ENCODE results near the gene PPP3CA. TPM values are rescaled to one million over a fixed set of nuclear protein-coding genes. Genes with fewer than 3 reads are reported as not detected.

The PPP3CA gene
- polyA plus RNA-seq, 1 donor (not counting 4 experiments of a cell fraction or from before 2014, with no cell fraction given) = 43.3 TPM

DNA sequence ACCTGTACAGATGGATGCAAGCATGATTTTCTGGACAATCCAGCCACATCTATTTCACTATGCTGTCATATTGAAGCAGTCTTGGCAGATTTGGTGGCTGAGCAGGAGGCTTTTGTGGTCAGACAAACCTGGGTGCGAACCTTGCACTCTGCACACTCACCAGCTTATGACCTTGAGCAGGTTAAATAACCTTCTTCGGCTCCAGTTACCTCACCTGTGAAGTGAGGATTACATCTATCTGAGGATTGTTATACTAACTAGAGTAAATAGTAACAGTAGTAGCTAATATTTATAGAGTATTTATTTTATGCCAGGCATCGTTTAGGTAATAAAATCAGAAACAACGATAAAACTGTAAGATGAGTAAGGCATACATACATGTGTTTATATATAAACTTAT, 150.0 kb downstream of the PPP3CA start:
- Histone ChIP-seq H3K4me2 (ENCODE audit: control insufficient read depth, extremely low read depth, insufficient read depth, low read depth, low read length) (no peak overlapping the region), H3K9me1 (ENCODE audit: control insufficient read depth, extremely low read depth, insufficient read depth, low read length) (peaks cover 6% of the 10 kb centered on the region), H2AFZ (ENCODE audit: control insufficient read depth, low read length) (no peak overlapping the region), H3K9me3 (ENCODE audit: control insufficient read depth, low read depth, low read length) (no peaks in the 10 kb centered on the region), H3K27ac (ENCODE audit: control insufficient read depth, insufficient read depth, low read length) (no peak overlapping the region), H3K79me2 (ENCODE audit: control insufficient read depth, insufficient read depth, low read length) (peaks cover 50% of the 10 kb centered on the region), H3K4me3 (ENCODE audit: control insufficient read depth in 2 of 3, extremely low read depth in 1 of 3, insufficient read depth in 2 of 3, low read depth in 1 of 3, low read length in 3 of 3) (no peak overlapping the region), H3K4me1 (ENCODE audit: control insufficient read depth, extremely low read depth, insufficient read depth, low read length) (peaks cover 18% of the 10 kb centered on the region), H3K9ac (ENCODE audit: control insufficient read depth, extremely low read depth, insufficient read depth, low read length) (no peak overlapping the region), H3K36me3 (ENCODE audit: control insufficient read depth in 2 of 2, extremely low read depth in 1 of 2, insufficient read depth in 2 of 2, low read length in 2 of 2) (peaks cover 1 to 6% of the 10 kb centered on the region in 2 experiments), H3K27me3 (ENCODE audit: control insufficient read depth, extremely low read depth, insufficient read depth, low read length) (no peaks in the 10 kb centered on the region), H4K20me1 (ENCODE audit: control insufficient read depth, extremely low read depth, insufficient read depth, low read length) (no peaks in the 10 kb centered on the region)
- dilution Hi-C loops (cut with MboI; ENCODE audit: extremely low pct_ligation_motif_present, low sequenced_read_pairs) = no loop called here
- TF ChIP-seq, protein P1, sequence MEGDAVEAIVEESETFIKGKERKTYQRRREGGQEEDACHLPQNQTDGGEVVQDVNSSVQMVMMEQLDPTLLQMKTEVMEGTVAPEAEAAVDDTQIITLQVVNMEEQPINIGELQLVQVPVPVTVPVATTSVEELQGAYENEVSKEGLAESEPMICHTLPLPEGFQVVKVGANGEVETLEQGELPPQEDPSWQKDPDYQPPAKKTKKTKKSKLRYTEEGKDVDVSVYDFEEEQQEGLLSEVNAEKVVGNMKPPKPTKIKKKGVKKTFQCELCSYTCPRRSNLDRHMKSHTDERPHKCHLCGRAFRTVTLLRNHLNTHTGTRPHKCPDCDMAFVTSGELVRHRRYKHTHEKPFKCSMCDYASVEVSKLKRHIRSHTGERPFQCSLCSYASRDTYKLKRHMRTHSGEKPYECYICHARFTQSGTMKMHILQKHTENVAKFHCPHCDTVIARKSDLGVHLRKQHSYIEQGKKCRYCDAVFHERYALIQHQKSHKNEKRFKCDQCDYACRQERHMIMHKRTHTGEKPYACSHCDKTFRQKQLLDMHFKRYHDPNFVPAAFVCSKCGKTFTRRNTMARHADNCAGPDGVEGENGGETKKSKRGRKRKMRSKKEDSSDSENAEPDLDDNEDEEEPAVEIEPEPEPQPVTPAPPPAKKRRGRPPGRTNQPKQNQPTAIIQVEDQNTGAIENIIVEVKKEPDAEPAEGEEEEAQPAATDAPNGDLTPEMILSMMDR (optimal IDR thresholded peaks at IDR 0.05 in 1 of 3, IDR thresholded peaks at IDR 0.05 in 1 of 3, conservative IDR thresholded peaks at IDR 0.05 in 1 of 3; ENCODE audit: extremely low read depth in 1 of 3, insufficient read depth in 2 of 3, low read length in 3 of 3) = no peak
- DNase-seq (ENCODE audit: low read depth, low spot score) = no peak
- FAIRE-seq = no peak

DNA sequence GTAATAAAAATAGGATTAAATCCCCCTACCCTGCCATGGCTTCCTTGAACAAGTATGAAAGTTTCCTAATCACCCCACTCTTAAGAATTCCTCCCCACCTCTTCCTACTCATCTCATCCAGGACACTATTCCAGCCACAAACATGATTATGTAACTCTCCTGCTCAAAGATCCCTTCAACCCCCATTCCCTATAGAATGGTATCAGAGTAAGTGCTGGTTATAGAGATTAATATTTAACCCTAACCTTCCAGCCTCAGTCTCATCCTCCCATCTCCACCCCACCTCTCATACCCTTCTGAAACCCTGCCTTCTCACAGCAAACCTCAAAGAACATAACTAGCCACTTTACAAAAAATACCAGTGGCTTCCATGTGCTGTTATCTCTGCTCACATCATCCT, 155.1 kb downstream of the PPP3CA start:
- peaks cover 1 to 10% of the 10 kb centered on the region in 2 experiments for H3K36me3 ChIP-seq (ENCODE audit: control insufficient read depth in 2 of 2, extremely low read depth in 1 of 2, insufficient read depth in 2 of 2, low read length in 2 of 2)
- no peak overlapping the region for H3K9ac ChIP-seq (ENCODE audit: control insufficient read depth, extremely low read depth, insufficient read depth, low read length)
- peaks cover 33% of the 10 kb centered on the region for H3K79me2 ChIP-seq (ENCODE audit: control insufficient read depth, insufficient read depth, low read length)
- no peak overlapping the region for H2AFZ ChIP-seq (ENCODE audit: control insufficient read depth, low read length)
- dilution Hi-C loops (cut with MboI; ENCODE audit: extremely low pct_ligation_motif_present, low sequenced_read_pairs) = no loop called here
- no peak for DNase-seq (ENCODE audit: low read depth, low spot score)
- FAIRE-seq = peak; percentile 52
- H3K4me1 ChIP-seq (ENCODE audit: control insufficient read depth, extremely low read depth, insufficient read depth, low read length) = no peaks in the 10 kb centered on the region
- no peaks in the 10 kb centered on the region for H3K9me3 ChIP-seq (ENCODE audit: control insufficient read depth, low read depth, low read length)
- no peak overlapping the region for H3K27ac ChIP-seq (ENCODE audit: control insufficient read depth, insufficient read depth, low read length)
- no peak overlapping the region for H3K4me3 ChIP-seq (ENCODE audit: control insufficient read depth in 2 of 3, extremely low read depth in 1 of 3, insufficient read depth in 2 of 3, low read depth in 1 of 3, low read length in 3 of 3)
- H3K27me3 ChIP-seq (ENCODE audit: control insufficient read depth, extremely low read depth, insufficient read depth, low read length) = no peaks in the 10 kb centered on the region
- H3K4me2 ChIP-seq (ENCODE audit: control insufficient read depth, extremely low read depth, insufficient read depth, low read depth, low read length) = no peak overlapping the region
- no peaks in the 10 kb centered on the region for H4K20me1 ChIP-seq (ENCODE audit: control insufficient read depth, extremely low read depth, insufficient read depth, low read length)
- no peak for TF ChIP-seq EZH2 (IDR thresholded peaks at IDR 0.05; ENCODE audit: low read length)
- TF ChIP-seq, protein P1 (optimal IDR thresholded peaks at IDR 0.05 in 1 of 3, IDR thresholded peaks at IDR 0.05 in 1 of 3, conservative IDR thresholded peaks at IDR 0.05 in 1 of 3; ENCODE audit: extremely low read depth in 1 of 3, insufficient read depth in 2 of 3, low read length in 3 of 3) = no peak
- H3K9me1 ChIP-seq (ENCODE audit: control insufficient read depth, extremely low read depth, insufficient read depth, low read length) = no peaks in the 10 kb centered on the region
